ENCODE measurements around the gene ZNF439. TPM values are rescaled to one million over a fixed set of nuclear protein-coding genes. Genes with fewer than 3 reads are reported as not detected.

ZNF439 gene
- total and polyA plus RNA-seq, 2 of the 13 experiments (the other 11 are each of a cell fraction or from before 2014, with no cell fraction given): 2.9 to 4.9 TPM

DNA sequence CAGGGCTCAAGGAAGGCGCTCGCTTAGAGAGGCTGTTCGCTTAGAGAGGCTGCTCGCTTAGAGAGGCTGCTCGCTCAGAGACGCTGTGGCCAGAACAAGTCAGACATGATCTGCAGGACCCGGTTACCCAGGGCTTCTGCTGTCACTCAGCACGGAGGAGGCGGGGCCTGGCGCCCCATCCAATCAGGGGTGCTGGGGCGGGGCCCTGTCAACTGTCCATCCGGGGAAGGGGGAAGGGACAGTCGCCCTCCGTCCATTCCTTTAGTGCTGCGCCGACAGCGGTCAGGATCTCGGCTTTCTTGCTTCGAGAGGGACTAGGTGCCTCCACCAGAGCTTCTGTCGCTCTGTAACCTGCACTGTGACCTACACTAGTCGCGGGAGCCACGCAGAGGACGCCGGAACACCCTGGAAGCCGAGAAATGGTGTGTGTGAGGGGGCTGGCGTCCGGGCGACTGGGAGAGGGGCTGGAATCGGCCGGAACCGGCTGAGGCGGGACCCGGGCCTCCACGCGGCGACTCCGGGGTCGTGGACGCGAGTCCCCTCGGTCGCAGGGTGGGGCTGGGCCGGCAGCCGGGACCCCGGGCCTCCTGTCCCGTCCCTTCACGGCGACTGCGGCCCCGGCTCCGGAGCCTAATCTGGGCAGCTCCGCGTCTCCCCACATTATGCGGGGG lies 34.4 kb upstream of the ZNF439 start, which contains the start of gene ZNF440 (continued):
- TF ChIP-seq ZBTB33 (CRISPR knock-in tag; IDR thresholded peaks at IDR 0.05): no peak
- TF ChIP-seq, protein P1, sequence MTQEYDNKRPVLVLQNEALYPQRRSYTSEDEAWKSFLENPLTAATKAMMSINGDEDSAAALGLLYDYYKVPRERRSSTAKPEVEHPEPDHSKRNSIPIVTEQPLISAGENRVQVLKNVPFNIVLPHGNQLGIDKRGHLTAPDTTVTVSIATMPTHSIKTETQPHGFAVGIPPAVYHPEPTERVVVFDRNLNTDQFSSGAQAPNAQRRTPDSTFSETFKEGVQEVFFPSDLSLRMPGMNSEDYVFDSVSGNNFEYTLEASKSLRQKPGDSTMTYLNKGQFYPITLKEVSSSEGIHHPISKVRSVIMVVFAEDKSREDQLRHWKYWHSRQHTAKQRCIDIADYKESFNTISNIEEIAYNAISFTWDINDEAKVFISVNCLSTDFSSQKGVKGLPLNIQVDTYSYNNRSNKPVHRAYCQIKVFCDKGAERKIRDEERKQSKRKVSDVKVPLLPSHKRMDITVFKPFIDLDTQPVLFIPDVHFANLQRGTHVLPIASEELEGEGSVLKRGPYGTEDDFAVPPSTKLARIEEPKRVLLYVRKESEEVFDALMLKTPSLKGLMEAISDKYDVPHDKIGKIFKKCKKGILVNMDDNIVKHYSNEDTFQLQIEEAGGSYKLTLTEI (CRISPR knock-in tag; conservative IDR thresholded peaks at IDR 0.05): no peak
- peak; percentile 5; the same call in 1 of the 2 replicates for TF ChIP-seq HHEX (CRISPR knock-in tag; IDR thresholded peaks at IDR 0.05)
- no peak; the same call in 1 of the 2 replicates for TF ChIP-seq ATF5 (CRISPR knock-in tag; IDR thresholded peaks at IDR 0.05; ENCODE audit: low read depth)
- no peak for TF ChIP-seq ATRX (CRISPR knock-in tag; IDR thresholded peaks at IDR 0.05; ENCODE audit: borderline replicate concordance)
- TF ChIP-seq ZNF451 (CRISPR knock-in tag; IDR thresholded peaks at IDR 0.05): peak; percentile 49; the same call in 1 of the 2 replicates
- peak; percentile 81; the same call in 1 of the 2 replicates for TF ChIP-seq ZNF564 (CRISPR knock-in tag; IDR thresholded peaks at IDR 0.05)
- TF ChIP-seq HINFP (CRISPR knock-in tag; IDR thresholded peaks at IDR 0.05; ENCODE audit: low read depth): no peak
- no peak for TF ChIP-seq ZNF263 (CRISPR knock-in tag; IDR thresholded peaks at IDR 0.05)
- TF ChIP-seq SMAD9 (CRISPR knock-in tag; IDR thresholded peaks at IDR 0.05): no peak
- peak; percentile 85 for TF ChIP-seq ZFP36L1 (CRISPR knock-in tag; IDR thresholded peaks at IDR 0.05)
- TF ChIP-seq, protein P2, sequence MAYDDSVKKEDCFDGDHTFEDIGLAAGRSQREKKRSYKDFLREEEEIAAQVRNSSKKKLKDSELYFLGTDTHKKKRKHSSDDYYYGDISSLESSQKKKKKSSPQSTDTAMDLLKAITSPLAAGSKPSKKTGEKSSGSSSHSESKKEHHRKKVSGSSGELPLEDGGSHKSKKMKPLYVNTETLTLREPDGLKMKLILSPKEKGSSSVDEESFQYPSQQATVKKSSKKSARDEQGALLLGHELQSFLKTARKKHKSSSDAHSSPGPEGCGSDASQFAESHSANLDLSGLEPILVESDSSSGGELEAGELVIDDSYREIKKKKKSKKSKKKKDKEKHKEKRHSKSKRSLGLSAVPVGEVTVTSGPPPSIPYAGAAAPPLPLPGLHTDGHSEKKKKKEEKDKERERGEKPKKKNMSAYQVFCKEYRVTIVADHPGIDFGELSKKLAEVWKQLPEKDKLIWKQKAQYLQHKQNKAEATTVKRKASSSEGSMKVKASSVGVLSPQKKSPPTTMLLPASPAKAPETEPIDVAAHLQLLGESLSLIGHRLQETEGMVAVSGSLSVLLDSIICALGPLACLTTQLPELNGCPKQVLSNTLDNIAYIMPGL (CRISPR knock-in tag; IDR thresholded peaks at IDR 0.05; ENCODE audit: borderline replicate concordance in 1 of 2, low read depth in 1 of 2): peak; percentile 74 to 75; a peak in 3 of 4 replicates
- peak; percentile 61; the same call in 1 of the 2 replicates for TF ChIP-seq ZNF747 (CRISPR knock-in tag; IDR thresholded peaks at IDR 0.05; ENCODE audit: borderline replicate concordance)
- TF ChIP-seq ZNF446 (CRISPR knock-in tag; IDR thresholded peaks at IDR 0.05): peak; percentile 77; the same call in 1 of the 2 replicates
- TF ChIP-seq CAMTA2 (CRISPR knock-in tag; IDR thresholded peaks at IDR 0.05; ENCODE audit: borderline replicate concordance): 0 out of 2 replicates have a peak, but pooled peaks have one; percentile 83
- no peak for TF ChIP-seq BORCS8-MEF2B (CRISPR knock-in tag; IDR thresholded peaks at IDR 0.05)
- no peak for TF ChIP-seq TGIF2 (CRISPR knock-in tag; IDR thresholded peaks at IDR 0.05)
- TF ChIP-seq ZSCAN31 (CRISPR knock-in tag; IDR thresholded peaks at IDR 0.05; ENCODE audit: low read depth): peak; percentile 91
- TF ChIP-seq THAP11 (CRISPR knock-in tag; IDR thresholded peaks at IDR 0.05): peak; percentile 72
- no peak for TF ChIP-seq ZEB1 (IDR thresholded peaks at IDR 0.05; ENCODE audit: insufficient replicate concordance, low read depth)
